NCI-H2029 treated with DMSO at 0.1 percent for 48 hours (cell line): ENCODE results near the gene COQ3.
A peak's percentile ranks its signal among the peaks of the same experiment; 100 is the strongest.
"Not testable (repeated sequence)": the region's sequence is repeated elsewhere in the genome, so short reads cannot be mapped to it uniquely, and the experiment has no call there.

Experiments used
- DNase-seq: peaks from one replicate; lab custom pipeline; 2025; lab: John Stamatoyannopoulos, UW

Gene COQ3

DNA sequence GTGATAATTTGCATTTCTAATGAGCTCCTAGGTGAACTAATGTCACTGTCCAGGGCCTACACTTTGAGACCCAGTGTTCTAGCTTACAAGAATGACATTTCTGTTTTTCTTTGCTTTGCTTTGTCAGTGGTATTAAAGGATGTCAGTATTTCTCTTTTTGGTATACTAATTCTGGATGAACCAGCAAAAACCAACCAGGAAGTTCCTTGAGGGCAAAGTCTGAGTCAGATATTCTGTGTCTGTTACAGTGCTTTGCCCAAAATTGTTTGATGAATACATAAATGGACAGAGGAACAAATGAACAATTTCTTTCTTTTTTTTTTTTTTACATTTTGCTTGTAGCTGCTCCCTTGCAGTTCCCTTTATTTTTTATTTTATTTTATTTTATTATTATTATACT is 15.4 kb downstream of the COQ3 start:
- no peak for DNase-seq

DNA sequence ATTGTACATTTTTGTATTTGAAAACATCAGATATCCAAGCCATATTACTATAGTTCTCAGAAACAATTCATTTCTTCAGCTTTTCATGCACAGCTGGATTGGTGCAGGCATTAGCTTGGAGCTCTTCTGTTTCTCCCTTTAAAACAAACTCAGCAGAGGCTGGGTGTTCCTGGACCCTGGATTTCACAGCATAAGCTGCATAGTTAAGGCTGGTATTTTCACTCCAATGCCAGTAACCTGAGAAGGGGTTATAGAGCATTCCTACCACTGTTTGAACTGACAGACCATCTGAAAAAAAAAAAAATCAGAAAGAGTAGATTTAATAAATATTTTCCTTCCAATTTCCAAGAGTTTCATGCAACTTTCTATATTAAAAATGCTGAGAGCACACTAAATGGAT is 24.5 kb downstream of the COQ3 start:
- DNase-seq, result no peak

DNA sequence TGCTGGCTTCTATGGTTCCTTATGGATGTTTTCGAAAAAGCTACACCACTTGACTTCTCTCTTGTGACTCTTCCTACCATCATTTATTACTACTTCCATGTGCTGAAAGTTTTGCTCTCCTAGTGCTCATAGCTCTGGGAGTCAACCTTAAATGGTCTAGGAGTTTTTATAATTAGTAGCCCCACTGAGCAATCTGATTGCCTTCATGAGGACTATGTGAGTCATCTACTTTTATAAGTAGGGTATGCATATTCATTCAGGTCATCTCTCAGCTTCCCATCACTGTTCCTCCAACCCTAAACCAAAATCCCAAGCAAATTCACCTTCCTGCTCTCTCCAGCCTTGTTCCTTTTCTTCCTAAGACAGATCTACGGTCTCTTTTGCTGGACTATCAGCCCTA is 27.1 kb downstream of the COQ3 start:
- DNase-seq, result no peak

DNA sequence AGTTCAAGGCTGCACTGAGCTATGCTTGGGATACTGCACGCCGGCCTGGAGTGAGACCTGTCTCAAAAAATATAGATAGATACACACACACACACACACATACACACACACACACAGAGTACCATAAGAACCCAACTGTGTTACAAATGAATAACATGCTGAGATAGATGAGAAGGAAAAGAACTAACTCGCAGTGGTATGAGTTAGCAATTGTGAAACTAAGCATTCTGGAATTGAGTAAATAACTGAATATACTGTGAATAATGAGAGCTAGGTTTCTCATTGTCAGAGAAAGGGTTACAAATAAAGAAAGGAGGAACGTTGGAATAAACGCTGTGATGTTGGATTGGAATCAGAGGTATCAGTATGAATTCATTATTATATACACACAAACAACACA is 30.0 kb downstream of the COQ3 start:
- DNase-seq, result no peak

DNA sequence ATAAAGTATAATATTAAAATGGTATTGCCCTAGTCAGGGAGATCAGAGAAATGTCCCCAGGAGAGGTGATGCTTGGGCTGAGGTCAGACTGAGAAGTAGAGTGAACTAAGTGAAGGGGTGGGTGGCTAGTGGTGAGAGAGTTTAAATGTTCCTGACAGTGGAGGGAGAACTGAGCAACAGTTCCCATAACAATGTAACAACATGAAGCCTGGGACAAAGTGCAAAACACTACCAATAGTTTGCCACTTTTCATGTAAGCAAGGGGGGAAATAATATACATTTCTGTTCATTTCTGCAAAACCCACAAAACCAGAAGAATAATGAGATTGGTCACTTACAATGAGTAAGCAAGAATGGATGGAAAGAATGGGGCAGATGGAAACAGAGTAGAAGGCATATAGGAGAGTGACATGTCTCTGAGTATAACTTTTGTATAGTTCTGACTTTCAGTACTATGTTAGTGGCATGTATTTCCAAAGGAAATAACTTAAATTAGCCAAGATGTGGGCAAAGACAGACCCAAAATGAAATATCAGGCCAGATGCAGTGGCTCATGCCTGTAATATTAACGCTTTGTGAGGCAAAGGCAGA is 31.2 kb downstream of the COQ3 start:
- DNase-seq, result no peak

DNA sequence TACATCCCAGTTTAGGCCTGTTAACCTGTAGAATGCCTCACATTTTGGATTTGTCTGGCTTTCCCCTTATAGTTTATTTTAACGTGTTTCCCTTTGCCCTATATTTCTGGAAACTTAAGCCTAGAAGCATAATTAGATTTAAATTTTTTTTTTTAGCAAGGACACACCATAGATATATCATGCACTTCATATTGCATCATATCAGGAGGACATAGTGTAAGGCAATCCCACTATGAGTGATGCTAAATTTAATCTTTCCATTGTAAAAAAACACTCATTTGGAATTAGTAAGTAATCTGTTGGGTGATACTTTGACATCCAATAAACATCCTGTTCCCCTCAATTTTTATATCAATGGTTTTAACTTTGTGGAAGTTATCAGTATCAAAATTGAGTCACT is 34.2 kb downstream of the COQ3 start:
- no peak for DNase-seq

DNA sequence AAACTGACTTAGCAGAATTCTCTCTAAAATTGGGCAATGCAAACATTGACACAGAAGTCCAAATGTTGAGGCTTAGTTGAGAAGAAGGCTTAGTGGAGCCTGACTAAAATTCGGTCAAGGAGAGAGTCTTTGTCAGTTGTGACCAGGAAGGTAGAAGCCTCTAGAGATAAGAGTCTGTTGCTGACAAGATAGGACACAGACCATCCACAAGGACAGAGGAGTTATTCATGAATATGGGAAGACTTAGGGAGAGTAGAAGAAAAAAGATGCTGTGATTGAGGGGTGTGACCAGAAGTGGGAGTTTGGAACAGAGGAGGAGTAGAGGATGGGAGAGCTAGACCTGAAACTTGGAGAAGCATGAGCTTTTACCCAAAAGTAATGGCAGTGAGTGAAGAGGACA is 37.4 kb downstream of the COQ3 start:
- DNase-seq, result no peak

DNA sequence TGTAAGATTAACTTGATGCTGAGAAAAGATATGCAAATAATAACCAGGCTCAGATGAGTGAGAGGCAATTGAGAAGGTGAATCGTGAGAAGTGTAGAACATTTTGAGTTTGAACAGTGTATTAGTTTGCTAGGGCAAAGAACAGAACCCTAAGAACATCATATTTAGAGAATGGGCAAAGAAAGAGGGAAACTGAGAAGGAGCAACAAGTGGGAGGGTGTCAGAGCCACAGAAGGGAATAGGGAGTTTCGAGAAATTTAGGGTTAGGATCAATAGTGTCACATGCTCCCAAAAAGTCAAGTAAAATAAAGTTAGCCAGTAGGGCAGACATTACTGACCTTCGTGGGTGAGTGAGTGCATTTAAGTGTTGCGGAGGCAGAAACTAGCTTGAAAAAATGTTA is 39.0 kb downstream of the COQ3 start:
- DNase-seq, result no peak

DNA sequence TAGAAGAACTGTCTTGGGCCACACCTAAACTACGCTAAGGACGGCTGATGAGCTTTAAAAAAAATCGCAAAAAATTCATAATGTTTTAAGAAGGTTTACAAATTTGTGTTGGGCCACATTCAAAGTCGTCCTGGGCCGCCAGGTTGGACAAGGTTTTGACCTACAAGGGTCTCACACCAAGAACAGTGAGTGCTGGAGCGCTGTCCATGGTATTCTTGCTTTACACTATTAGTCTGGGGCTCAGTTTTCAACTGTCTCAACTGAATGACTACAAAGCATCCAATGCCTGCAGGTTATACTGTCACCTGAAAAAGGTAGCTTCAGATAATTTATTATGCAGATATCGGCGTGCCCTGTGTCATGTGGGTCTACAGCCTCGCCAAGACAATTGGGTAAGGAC is 40.9 kb downstream of the COQ3 start:
- DNase-seq, result no peak

DNA sequence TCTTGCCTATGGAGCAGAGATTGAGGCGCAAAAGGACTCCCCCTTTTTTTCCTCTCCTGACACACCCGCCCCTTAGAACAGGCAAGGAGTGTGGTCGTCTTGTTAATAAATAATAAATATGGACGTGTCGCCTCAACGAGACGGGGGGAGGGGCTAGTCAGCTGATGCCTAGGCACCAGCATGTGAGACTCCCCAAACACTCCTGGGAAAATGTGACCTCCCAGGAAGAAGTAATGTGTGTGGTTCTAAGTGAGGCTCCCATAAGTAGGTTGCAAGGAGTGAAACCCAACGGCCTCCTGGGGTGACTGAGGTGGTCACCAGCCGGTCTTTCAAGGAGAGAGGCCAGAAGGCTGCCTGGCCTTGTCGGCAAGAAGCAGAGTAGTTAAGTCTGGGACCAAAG is 43.4 kb downstream of the COQ3 start:
- no peak for DNase-seq

DNA sequence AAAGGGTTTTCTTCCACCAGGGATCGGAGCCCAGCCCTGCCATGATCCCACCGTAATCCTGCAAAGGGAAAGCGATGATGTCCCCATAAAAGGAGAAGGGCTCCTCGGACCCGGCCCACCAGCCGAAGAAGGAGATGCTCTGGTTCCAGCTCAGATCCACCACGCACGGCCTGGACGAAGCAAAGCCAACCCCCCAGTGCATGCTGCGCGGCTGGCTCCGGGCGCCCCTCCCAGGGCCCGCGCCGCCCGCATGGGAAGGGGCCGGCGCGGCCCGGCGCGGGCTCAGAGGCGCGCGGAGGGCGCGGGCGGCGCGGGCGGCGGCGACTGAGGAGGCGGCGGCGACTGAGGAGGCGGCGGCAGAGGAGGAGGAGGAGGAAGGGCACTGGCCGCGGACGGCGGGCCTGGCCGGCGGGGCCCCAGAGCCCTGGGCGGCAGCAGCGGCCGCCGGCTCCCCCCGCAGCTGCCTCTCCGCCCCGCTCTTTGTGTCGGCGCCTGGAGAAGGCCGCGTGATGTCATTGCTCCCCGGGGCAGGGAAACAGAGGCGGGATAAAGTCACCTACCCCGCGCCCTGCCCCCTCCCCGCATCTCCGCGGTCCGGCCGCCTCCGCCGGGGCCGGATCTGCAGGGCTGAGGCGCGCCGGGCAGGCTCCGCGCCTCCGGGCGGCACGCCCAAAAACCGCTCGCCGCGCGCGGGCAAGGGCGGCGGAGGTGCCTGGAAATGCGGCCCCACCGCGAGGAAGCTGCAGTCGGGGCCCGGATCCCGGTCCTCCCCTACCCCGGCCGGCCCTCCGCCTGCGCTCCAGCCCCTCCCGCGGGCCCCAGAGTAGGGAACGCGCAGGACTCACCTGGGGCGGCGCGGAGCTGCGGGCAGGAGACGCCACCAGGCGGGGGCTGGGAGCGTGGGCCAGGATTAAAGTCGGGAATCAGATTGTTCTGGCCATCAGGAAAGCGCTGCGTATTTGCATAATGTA is 44.5 kb downstream of the COQ3 start, which contains the start of gene FAXC:
Gene FAXC, minus strand, starts transcription at position 504 of the 971 bp plus-strand sequence. Its CDS starts 302 bp downstream, at position 202.
- DNase-seq, result peak; percentile 46

DNA sequence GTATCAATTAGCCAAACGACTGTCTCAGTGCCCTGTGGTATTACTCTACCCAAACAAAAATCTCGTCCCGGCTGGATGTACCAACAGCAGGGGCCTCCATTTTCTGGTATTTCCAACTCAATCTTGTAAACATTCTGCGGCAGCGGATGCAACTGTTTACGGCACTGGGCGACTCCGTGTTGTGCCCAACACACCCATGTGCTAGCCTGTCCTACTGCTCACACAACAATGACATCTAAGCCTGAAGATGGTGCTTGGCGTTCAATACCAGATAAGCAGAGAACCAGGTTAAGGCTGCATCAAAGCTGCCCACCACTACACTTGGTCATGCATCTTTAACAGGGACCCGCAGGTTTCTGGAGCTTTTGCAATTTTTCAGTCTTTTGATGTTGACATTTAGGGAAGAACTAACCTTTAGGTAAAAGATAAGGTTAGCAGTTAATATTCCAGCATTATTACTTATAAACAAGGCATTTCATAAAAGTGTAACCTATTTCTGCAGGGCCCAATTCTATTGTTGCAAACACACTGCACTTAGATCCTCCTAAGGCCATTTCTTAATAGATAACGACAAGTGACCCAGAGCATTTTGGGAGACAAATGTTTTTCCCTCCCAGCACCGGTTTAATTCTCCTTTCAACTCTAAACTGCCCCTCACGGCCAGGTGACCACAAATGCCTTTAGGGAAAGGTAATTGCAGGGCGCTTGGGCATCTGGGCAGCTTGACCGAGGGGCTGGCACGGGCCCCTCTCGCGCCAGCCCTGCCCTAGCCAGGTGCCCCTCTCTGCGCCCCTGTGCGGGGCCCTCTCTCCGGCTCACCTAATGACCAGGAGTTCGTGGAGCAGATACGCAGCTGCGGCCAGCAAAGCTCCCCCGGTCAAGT is 45.5 kb downstream of the COQ3 start:
- no peak for DNase-seq

DNA sequence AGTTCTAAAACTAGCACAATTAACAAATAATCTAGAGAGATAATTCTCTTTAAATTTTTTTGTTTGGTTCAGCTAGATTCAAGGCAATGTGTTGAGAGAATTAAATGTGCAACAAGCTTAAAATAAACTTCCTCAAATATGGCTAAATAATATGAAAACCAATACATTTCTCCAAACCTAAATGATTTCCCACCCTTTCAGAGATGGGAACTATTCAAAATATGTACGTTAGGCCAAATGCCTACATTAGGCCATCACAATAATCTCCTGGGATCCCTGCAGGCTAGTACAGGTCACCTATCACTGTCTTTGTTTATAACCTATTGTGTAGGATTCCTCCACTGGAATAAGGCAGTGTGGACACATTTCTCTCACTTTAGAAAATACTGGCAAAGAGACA is 46.2 kb downstream of the COQ3 start:
- no peak for DNase-seq

DNA sequence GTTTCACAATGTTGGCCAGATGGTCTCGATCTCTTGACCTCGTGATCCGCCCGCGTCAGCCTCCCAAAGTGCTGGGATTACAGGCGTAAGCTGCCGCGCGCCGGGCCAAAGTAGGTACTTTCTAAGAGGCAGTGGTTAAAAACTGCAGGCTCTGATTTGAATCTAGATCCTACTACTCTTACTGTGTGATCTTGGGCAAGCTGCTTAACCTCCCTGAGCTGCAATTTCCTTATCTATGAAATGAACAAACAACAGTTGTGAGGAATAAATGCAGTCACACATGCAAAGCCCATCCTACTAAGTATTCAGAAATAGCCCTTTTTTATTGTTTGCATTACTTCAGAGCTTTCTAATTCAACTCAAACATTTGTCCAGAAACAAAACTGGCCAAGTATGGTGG is 47.4 kb downstream of the COQ3 start:
- DNase-seq, result no peak

DNA sequence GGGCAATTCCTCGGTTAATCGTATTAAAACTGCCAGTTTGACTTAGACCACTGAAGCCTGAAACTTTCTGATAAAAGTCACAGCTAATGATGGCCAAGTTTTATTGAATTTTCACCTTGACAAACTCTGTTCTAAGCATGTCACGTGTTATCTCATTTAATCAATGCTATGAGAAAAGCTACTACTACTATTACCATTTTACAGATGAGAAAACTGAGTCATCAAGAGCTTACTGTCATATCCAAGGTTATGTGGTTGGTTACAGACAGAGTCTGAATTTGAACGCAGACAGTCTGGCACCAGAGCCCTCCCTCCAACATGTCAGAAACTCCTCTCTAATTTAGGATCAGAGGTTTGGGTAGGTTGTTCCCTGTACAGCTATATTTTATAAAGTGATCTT is 48.8 kb downstream of the COQ3 start:
- DNase-seq, result no peak

DNA sequence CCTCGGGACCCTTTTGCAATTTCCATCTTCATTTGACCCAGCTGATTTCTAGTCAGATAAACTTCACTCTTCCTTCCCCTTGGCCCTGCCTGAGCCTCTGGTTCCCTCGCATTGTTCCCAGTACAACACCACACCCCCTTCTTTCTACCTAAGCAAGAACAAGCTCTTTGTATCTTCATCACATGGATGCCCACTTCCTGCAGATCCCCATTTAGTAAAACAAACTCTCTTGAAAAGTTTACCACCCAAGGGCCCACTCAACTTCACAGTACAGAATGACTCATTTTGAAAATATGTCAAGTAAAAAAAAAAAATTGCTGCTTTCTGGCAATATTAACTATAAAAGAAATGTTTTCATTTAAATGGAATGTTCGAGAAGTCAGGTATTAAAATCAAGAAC is 49.7 kb downstream of the COQ3 start:
- DNase-seq, result no peak

DNA sequence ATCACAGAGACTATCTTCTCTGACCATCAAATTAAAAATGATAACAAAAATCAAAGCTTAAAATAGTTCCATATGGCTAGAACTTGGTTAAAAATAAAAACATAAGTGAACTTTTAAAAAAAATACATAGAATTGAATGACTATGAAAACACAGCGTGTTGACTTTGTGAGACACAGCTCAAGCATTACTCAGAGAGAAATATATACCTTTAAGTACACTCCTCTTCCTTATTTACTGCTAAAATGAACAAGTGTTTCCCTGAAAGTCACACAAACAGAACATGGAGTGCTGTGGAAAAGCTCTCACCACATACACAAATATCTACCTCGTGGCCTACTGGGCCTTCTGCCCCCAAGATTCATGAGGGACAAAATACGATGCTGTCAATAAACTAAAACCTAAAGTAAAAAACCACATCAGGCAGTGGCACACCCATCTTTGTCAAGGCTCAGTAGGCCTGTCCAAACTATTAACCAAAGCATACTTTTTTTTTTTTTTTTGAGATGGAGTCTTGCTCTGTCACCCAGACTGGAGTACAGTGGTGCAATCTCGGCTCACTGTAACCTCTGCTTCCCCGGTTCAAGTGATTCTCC is 52.0 kb downstream of the COQ3 start:
- no peak for DNase-seq

DNA sequence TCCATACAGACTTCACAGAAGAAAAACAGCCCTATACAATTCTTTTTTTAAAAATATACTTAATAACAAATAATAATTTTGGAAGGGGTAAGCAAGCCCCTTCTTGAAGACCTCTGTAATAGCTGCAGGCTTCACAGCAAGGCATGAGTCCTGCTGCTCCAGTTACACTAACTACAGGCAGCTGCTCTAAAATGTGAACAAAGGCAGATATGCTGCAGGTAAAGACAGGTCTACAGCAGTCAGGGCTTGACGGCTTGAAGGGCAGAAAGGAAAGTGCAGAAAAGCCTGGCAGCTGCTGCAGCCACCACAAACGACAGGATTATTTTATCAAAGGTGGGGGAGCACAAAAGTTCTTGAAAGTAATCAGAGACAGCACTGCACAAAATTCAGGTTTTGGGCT is 55.8 kb downstream of the COQ3 start:
- no peak for DNase-seq

DNA sequence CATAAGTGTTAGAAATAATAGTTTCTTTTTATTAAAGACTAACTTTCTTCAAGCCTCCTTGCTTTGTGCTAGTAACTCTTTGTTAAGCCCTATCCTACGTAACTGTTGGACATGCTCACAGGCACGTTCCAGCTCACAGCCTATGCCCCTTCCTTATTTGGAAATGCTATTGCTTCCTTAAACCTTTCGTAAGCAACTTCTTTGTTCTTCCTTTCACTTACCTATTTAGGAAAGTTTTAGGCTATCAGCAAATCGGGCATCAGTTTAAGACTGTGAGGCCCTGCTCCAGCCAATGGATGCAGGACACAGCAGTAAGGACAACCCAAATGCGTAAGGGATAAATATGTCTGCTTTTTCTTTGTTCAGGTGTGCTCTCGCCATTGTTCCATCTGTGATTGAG is 58.7 kb downstream of the COQ3 start:
- DNase-seq, result not testable (repeated sequence)

DNA sequence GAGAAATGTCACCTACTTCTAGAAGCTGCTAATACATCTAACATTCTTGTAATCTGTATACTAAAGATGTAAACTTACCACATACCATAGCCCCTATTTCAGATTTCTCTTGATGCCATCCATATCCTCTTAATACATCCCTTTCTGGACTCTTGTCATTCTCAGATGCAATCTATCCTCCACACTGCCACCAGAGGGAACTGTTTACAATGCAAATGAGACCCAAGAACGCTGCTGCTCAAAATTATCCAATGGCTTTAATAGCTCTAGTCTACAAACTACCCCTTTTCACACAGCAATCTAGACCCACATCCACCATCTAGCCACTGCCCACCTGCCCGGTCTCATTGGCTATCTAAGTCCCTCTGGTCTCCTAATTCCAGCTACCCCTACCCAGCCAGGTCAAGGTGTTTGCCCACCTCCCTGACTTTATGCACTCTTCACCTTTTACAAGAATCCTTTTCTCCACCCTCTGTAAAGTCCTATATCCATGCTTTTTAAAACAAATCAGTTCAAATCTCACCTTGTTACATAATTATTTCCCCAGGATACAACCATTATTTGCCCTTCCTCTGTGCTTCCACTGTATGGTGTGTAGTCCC is 59.4 kb downstream of the COQ3 start:
- DNase-seq, result peak; percentile 41

DNA sequence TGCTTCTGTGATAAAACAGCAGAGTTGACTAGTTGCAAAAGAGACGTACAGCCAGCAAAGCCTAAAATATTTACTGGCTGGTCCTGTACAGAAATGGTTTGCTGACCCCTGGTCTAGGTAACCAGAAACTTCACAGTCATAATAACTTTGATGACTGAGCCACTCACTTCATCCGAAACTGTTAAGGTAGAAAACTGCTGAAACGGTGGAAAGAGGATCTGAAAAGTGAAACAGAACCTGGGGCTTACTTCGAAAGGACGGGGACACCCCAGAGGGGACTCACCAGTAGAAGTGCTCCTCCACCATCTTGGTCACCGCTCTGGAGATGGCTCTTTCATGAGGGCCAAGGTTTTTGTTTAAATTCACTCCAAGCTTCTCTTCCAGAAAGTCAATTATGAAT is 60.9 kb downstream of the COQ3 start:
- no peak for DNase-seq

DNA sequence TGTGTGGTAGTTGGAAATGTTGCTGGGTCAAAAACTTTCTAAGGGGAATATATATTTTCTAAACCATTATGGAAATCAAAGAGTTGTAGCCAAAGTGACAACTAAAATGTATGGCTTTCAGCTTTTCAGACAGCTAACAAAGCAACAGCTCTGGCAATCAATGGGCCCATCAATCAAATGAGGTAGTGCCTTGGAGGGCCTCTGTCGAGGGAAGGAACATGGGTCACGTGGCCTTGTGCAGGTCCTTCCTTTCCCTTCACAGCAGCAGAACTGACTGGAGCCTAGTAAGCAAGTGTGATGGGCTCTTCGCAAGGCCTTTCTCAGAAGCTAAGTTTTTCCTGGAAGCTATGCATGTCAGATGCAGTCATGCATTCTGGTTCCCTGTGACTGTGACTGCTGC is 62.5 kb downstream of the COQ3 start:
- DNase-seq, result no peak
